UCSD-AML1 (cell line): ENCODE data around the gene ARPP19.
A peak's percentile ranks its signal among the peaks of the same experiment; 100 is the strongest.
"Not testable (repeated sequence)": the region's sequence is repeated elsewhere in the genome, so short reads cannot be mapped to it uniquely, and the experiment has no call there.

Experiments used
- DNase-seq: peaks from one replicate; lab custom pipeline; 2025; ENCODE audit not compliant: unreplicated experiment; lab: John Stamatoyannopoulos, UW

The ARPP19 gene

DNA sequence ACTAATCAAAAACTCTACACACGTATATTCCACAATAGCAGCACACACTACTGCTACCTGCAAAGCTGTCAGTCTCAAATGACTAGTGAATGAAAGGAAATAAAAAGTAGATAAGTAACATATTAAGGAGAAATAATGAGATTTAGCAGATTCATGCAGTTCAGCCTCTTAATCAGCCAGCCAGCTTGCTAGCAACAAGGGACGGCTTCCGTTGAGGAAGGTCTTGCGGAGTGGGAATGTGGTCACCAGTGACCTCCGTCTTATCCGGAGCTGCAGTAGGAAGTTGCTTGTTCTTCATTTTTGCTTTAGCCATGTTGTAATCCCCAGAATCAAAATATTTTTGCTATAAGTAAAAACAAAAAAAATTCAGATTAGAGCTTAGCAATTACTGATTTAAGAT, 17.1 kb downstream of the ARPP19 start:
- DNase-seq: peak; percentile 68

- DNase-seq: not testable (repeated sequence)
Observed at GRCh38 chr15:52551186-52551585, 17.6 kb downstream of the ARPP19 start.

DNA sequence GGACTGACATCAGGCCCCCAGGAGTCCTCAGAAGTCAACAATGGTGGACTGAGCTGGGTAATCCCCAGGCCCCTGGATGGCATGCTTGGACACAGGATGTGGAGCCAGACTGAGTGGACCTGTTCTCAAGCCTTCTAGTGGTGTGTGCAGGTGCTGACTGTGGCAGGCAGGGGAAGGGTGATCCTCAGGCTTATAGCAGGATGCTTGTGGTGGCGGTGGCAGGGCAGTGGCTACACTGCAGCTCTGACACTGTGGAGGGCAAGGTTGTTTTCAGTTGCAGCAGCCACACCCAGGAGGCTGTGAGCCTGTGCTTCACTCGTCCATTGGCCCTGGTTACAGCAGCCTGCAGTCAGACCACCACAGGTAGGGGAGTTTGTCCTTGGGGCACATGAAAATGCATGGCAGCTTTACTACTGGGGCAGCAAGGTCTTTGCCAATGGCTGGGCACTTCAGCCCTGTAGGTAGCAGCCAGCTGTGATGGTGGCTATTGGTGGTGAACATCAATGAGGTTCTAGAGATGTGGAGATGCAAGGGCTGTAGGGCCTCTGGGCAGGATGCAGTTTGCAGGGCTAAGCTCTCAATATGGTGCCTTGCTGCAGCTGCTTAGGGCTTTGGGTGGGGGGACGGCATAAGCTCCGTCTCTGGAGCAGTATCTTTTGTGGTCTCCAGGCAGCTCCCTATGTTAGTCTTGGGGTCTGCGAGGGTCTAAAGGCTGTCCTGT, 22.6 kb downstream of the ARPP19 start:
- no peak for DNase-seq

DNA sequence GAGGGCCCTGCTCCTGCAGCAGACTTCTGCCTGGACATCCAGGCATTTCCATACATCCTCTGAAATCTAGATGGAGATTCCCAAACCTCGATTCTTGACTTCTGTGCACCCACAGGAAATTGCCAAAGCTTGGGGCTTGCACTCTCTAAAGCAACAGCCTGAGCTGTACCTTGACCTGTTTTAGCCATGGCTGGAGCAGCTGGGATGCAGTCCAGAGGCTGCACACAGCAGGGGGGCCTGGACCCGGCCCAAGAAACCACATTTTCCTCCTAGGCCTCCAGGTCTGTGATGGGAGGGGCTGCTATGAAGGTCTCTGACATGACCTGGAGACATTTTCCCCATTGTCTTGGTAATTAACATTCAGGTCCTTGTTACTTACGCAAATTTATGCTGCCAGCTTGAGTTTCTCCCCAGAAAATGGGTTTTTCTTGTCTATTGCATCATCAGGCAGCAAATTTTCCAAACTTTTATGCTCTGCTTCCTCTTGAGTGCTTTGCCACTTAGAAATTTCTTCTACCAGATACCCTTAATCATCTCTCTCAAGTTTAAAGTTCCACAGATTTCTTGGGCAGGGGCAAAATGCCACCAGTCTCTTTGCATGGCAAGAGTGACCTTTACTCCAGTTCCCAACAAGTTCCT, 28.3 kb downstream of the ARPP19 start:
- no peak for DNase-seq

DNA sequence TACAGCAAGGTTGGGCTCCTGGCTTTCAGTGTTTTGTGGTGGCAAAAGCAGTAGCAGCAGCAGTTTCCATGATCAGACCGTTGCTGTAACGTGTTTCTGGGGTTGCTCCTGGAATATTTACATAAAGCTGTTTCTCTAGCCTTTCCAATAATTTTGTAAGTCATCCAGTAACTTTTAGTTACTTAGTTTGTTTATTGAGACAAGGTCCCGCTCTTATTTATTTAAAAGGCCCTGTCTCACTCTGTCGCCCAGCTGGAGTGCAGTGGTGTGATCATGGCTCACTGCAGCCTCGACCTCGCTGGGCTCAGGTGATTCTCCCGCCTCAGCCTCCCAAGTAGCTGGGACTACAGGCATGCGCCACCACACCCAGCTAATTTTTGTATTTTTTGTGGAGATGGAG, 31.4 kb downstream of the ARPP19 start:
- no peak for DNase-seq

- no peak for DNase-seq
Observed at GRCh38 chr15:52532427-52532826, 36.4 kb downstream of the ARPP19 start.

- no peak for DNase-seq
Observed at GRCh38 chr15:52529940-52530339, 38.9 kb downstream of the ARPP19 start.

- DNase-seq: peak; percentile 42
Observed at GRCh38 chr15:52529341-52529924, 39.4 kb downstream of the ARPP19 start.

- peak; percentile 79 for DNase-seq
Observed at GRCh38 chr15:52528564-52529340, 40.1 kb downstream of the ARPP19 start, which contains the start of gene MYO5A. MYO5A (minus strand) TSS chr15:52528880; CDS start chr15:52528806, 74 bp downstream.

GRCh38 chr15:52527911-52528563, 40.8 kb downstream of the ARPP19 start:
- peak; percentile 48 for DNase-seq

GRCh38 chr15:52527196-52527910, 41.5 kb downstream of the ARPP19 start:
- DNase-seq: no peak

DNA sequence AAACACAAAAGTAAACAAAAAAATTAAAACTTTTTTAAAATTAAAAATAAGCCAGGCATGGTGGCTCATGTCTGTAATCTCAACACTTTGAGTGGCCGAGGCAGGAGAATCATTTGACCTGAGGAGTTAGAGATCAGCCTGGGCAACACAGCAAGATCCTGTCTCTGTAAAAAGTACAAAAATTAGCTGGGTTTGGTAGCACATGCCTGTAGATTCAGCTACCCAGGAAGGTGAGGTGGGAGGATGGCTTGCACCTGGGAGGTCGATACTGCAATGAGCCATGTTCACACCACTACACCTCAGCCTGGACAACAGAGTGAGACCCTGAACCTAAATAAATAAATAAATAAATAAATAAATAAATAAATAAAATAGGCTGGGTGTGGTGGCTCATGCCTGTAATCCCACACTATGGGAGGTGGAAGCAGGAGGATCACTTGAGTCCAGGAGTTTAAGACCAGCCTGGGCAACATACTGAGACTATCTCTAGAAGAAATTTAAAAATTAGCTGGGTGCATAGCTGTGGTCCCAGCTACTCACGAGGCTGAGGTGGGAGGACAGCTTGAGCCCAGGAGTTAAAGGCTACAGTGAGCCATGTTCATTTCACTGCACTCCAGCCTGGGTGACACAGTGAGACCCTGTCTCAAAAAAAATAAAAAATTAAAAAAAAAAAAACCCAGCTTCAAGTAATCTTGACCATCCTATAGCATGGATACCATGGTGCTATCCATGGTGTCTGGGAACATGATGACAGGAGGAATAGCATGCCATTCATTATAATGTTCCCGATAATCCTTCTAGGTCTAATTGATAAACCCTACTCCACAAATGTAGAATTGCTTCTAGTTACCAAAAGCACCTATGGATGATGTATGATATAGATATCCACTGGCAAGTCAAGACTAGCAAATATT, 44.4 kb downstream of the ARPP19 start:
- no peak for DNase-seq

DNA sequence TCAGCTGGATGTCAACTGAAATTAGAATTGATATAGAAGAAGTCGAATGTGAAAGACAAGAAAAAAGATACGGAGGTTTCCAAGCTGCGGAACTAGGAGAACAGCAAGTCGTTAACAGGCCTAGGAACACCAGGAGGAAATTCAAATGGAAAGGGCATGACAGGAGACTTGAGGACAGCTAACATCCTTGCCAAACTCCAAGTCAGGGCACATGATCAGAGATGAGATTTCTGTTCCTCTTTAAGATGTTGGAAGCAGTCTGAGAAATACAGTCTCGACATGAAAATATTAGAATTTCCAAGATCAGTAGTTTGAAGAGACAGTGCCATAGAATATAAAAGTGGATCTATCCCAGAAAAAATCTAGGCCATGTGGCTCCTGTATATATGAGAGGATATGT, 45.2 kb downstream of the ARPP19 start:
- DNase-seq: no peak

- no peak for DNase-seq
Observed at GRCh38 chr15:52523192-52523591, 45.6 kb downstream of the ARPP19 start.

DNA sequence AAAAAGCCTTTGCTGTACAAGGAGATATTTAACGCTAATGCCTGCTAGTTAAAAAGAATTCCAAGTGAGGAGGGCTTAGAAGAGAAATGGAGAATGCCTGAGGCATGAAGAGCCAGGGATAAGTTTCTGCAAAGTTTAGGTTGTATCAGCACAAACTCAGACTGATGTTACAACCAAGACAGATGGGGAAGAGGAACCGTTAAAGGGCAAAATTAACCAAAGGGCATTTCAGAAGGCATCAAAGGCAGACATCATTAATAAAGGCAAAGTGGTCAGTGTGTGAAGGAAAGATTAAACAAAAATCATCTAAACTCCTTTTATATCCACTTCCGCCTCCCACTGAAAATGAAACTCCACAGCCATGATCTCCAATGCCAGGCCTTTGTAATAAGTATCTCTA, 47.1 kb downstream of the ARPP19 start:
- no peak for DNase-seq

- no peak for DNase-seq
Observed at GRCh38 chr15:52520421-52520820, 48.4 kb downstream of the ARPP19 start.

DNA sequence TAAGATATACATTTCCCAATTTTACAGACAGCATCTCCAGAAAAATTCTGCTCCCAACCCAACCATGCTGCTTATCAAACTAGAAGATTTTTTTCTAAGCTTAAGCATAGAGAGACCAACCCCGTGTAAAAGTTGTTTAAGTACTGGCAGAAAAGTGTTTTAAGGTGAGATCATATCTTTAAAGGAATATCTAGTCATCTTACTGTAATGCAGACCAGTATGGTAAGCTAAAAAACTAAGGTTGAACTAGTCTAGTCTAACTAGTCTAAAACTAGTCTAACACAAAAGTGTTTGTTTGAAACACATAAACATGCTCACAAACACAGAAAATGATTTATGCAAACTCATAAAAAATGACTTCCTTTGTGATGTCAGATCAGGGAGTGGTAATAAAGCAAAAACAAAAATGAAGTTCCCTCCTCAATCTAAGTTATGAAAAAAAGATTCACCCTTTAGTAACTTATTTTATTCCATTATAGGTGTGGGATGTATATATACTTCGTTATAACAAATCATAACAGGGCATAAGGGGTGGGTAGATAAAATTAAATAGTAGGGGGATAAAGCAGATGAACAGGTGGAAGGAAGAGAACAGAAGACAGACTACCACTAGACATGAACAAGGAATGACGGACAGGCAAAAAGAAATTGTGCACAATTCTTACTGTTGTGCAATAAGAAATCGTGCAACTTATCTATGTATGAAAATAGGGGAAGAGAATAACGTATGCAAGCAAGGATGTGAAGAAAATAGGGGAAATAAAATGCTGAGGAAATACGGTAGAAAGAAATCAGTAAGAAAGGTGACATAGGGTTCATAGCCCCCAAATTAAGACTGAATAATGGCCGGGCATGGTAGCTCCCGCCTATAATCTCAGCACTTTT, 50.1 kb downstream of the ARPP19 start:
- no peak for DNase-seq

- no peak for DNase-seq
Observed at GRCh38 chr15:52517014-52517413, 51.8 kb downstream of the ARPP19 start.
